Mucosa of descending colon (tissue), 3 donors: ENCODE measurements around the gene FOXM1. TPM values are rescaled to one million over a fixed set of nuclear protein-coding genes. Genes with fewer than 3 reads are reported as not detected.

Experiments
- ATAC-seq: fragments of 200-7000 bp; cut with Tn5 transposase; one replicate; pipeline ENCODE4 v1.9.1; 2020; ENCODE audit warnings: mild to moderate bottlenecking, moderate library complexity
- DNase-seq, 3 donors: peaks; one replicate each; pipeline ENCODE4 v3.0.0-alpha.2; 2020
- H3K36me3 ChIP-seq: fragments of 200-600 bp; one replicate; pipeline ENCODE4 v1.8.0; 2021; ENCODE audit warnings: low read depth, mild to moderate bottlenecking
- H3K4me1 ChIP-seq: fragments of 200-600 bp; one replicate; pipeline ENCODE4 v1.8.0; 2021; ENCODE audit warnings: low read depth, mild to moderate bottlenecking
- H3K4me3 ChIP-seq: fragments of 200-600 bp; one replicate; pipeline ENCODE4 v1.8.0; 2021; ENCODE audit warnings: mild to moderate bottlenecking
- H3K9me3 ChIP-seq: fragments of 200-600 bp; one replicate; pipeline ENCODE4 v1.8.0; 2021; ENCODE audit warnings: mild to moderate bottlenecking
- intact Hi-C, 2 donors: fragments of 100-400 bp; cut with DNase I in 1 of 2; cut with micrococcal nuclease in 1 of 2; formaldehyde crosslinking; loops; one replicate each; pipeline versions ENCODE4 v1.11.0 to v1.11.1; 2022; cut with DNase I, micrococcal nuclease
- total RNA-seq, 3 donors: library from RNA; stranded (reverse); fragmentation: NEBNext Ultra II Directional in 2 of 3; extraction: Animal tissue kit (Norgen Biotek cat#: 25700) in 2 of 3; gene quantifications; one replicate each; pipeline versions ENCODE4 v1.2.1 to v1.2.4, GENCODE V29; 2021 to 2023
- TF ChIP-seq, protein P1 (sequence below): fragments of 200-600 bp; IDR thresholded peaks from one replicate; pipeline ENCODE4 v1.8.0; 2022; ENCODE audit warnings: antibody characterized with exemption, mild to moderate bottlenecking
- donor health status: DM: no; HTN: no; CAD: no; lungs with moderate emphysema.
- donor health status: DM: no; HTN: no; CAD: no.
- donor health status: DM: no; HTN: yes; CAD: no.

The FOXM1 gene
- total RNA-seq, 3 donors from 2014 or later: 6.3 to 30.0 (median 7.7) TPM

DNA sequence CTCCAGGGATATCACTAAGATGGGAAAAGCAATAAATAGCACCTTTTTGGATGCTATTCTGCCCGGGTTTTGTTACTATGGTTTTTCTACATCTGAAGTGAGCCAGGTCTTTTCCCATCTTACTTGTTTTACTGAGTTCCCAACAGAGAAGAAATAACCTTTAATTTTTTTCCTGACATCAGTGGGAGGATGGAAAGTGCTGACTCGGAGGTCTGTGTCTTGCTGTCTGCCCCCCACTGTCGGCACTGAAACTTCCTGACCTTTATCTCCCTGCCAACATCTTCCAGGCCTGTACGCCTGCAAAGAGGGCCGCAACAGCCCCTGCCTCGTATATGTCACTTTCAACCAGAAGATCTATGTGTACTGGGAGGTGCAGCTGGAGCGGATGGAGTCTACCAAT lies 53.5 kb downstream of the FOXM1 start:
- Histone ChIP-seq H3K36me3 (peaks cover 3% of the 10 kb centered on the region), H3K4me3 (no peak overlapping the region), H3K4me1 (no peaks in the 10 kb centered on the region), H3K9me3 (no peaks in the 10 kb centered on the region)
- intact Hi-C loops: no loop called here
- no peak for ATAC-seq
- TF ChIP-seq, protein P1, sequence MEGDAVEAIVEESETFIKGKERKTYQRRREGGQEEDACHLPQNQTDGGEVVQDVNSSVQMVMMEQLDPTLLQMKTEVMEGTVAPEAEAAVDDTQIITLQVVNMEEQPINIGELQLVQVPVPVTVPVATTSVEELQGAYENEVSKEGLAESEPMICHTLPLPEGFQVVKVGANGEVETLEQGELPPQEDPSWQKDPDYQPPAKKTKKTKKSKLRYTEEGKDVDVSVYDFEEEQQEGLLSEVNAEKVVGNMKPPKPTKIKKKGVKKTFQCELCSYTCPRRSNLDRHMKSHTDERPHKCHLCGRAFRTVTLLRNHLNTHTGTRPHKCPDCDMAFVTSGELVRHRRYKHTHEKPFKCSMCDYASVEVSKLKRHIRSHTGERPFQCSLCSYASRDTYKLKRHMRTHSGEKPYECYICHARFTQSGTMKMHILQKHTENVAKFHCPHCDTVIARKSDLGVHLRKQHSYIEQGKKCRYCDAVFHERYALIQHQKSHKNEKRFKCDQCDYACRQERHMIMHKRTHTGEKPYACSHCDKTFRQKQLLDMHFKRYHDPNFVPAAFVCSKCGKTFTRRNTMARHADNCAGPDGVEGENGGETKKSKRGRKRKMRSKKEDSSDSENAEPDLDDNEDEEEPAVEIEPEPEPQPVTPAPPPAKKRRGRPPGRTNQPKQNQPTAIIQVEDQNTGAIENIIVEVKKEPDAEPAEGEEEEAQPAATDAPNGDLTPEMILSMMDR: no peak
- DNase-seq: no peak

DNA sequence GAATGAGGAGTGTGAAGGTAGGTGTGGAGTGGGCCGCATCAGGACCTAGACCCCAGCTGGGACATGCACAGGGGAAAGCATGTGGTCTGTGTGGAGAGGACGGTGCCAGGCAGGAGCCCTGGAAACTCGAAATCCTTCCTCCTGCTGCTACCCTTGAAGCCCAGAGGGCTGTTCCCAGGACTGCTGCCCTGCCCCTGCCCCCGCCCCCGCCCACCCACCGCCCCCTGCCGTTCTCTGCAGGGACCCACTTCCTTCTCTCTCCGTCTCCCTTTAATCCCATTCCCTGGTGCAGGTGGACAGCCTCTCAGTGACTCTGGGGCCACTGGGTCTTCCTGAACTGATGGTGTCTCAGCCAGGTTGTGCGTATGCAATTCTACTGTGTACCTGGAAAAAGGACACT lies 56.5 kb downstream of the FOXM1 start:
- TF ChIP-seq, protein P1: no peak

DNA sequence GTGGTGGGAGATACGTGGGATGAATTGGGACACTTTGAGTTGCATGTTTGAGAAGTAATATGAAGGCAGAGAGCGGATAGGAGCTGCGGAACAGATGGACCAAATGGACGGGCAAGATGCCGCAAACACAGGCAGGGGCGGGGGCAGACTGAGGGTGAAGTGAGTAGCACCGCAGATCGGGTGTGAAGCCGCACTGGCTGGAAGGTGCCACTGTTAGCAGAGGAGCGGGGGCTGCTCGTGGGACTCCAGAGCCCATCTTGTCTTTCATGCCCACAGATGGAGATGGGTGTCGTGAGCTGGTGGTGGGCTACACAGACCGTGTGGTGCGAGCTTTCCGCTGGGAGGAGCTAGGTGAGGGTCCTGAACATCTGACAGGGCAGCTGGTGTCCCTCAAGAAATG lies 57.2 kb downstream of the FOXM1 start:
- intact Hi-C loops: no loop called here
- DNase-seq: no peak
- Histone ChIP-seq H3K36me3 (peaks cover 7% of the 10 kb centered on the region), H3K4me3 (no peak overlapping the region), H3K4me1 (no peaks in the 10 kb centered on the region), H3K9me3 (no peaks in the 10 kb centered on the region)
- no peak for ATAC-seq
- TF ChIP-seq, protein P1: no peak

More for the DNA sequence above, 56.5 kb downstream of the FOXM1 start:
- ATAC-seq: no peak
- intact Hi-C loops: no loop called here
- H3K4me1 ChIP-seq: no peaks in the 10 kb centered on the region
- H3K4me3 ChIP-seq: no peak overlapping the region
- H3K36me3 ChIP-seq: peaks cover 7% of the 10 kb centered on the region
- DNase-seq: no peak
- no peaks in the 10 kb centered on the region for H3K9me3 ChIP-seq

GRCh38 chr12:2813214-2814185 lies 63.5 kb downstream of the FOXM1 start:
- ATAC-seq (peak; percentile 42), DNase-seq (peak in 1 of 3 donors; percentile 74)
- Histone ChIP-seq H3K4me3 (peak overlapping the region; percentile 40), H3K9me3 (no peaks in the 10 kb centered on the region), H3K4me1 (peaks cover 16% of the 10 kb centered on the region), H3K36me3 (peaks cover 4% of the 10 kb centered on the region)
- intact Hi-C loops: no loop called here
- TF ChIP-seq, protein P1: no peak

DNA sequence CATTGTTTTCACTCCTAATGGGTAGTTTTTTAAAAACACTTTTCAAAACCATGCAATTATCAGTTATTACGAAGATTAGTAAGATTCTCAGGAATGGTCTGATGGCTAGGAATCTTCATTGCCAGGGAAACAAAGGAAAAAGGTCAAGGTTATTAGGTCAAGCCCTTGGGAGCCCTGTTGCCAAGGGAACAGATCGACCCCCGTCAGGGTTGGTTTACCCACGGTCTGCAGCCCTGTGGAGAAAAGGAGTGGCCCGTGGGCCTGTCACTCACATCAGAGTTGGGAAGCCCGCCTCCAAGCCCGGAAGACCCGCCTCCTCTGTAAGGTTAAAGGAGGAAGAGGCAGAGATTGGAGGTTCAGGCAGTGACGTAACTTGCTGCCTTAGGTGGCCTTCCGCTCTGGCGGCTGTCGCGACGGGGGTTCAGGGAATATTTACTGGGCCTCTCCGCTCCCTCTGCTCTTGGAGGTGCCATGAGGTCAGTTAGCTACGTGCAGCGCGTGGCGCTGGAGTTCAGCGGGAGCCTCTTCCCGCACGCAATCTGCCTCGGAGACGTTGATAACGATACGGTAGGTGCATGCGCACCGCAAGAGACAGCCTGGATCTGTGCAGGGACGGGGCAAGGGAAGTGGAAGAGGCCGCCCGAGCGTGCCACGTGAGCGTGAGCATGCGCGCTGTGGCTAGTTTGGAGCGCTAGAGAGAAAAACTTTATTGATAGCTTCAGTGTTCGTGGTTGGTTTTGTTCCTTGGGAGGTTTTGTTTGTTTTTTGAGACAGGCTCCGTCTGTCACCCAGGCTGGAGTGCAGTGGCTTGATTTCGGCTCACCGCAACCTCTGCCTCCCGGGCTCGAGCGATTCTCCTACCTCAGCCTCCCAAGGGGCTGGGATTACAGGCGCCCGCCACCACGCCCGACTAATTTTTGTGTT lies 64.4 kb downstream of the FOXM1 start, which contains the start of gene ITFG2:
Gene ITFG2 (plus strand): TSS at position 379 of the 924 bp plus-strand sequence. CDS start 93 bp downstream, at position 472.
- peak; percentile 97 to 99 (median 99) for DNase-seq
- Histone ChIP-seq H3K36me3 (no peaks in the 10 kb centered on the region), H3K9me3 (no peaks in the 10 kb centered on the region), H3K4me3 (peak within 1 kb of the TSS; percentile 40), H3K4me1 (peaks cover 16% of the 10 kb centered on the region)
- intact Hi-C loops: no loop called here
- ATAC-seq: peak; percentile 98
- TF ChIP-seq, protein P1: no peak
